IMR-90 (cell line): Measurements from ENCODE around the gene PRELID2. TPM values are rescaled to one million over a fixed set of nuclear protein-coding genes. Genes with fewer than 3 reads are reported as not detected.

ENCODE experiments used
- ATAC-seq: fragments of 200-7000 bp; cut with Tn5 transposase; 2 replicates; pipeline ENCODE4 v1.9.1; 2020; ENCODE audit warnings: low read depth, mild to moderate bottlenecking, moderate library complexity
- BruUV-seq: library from RNA; stranded (reverse); fragments of 400-500 nt; replicated peaks from 2 replicates; lab custom pipeline; 2021; lab: Mats Ljungman, UMichigan
- CTCF ChIA-PET: fragments of 300-600 bp; formaldehyde crosslinking; extraction: SDS; loops from one replicate; lab custom pipeline; 2021; ENCODE audit warnings: antibody characterized with exemption; lab: Yijun Ruan, JAX
- POLR2A ChIA-PET: fragments of 300-600 bp; sonication (Branson Sonifier 250); formaldehyde crosslinking; loops from one replicate; lab custom pipeline; 2022; ENCODE audit warnings: antibody characterized with exemption; ENCODE audit not compliant: unreplicated experiment; lab: Charles Lee
- DNase-seq: peaks from one replicate; pipeline ENCODE4 v3.0.0; 2013
- H2AFZ ChIP-seq: replicated peaks from 2 replicates; pipeline ENCODE3; 2013; ENCODE audit warnings: low read length, mild to moderate bottlenecking; ENCODE audit not compliant: poor library complexity
- H2AK5ac ChIP-seq: 2 replicates; pipeline ENCODE4 v1.6.1; 2013; ENCODE audit warnings: low read depth, low read length, inconsistent platforms
- H2AK9ac ChIP-seq: replicated peaks from 2 replicates; pipeline ENCODE3; 2013; ENCODE audit warnings: mild to moderate bottlenecking, low read depth, low read length, moderate library complexity; ENCODE audit not compliant: poor library complexity
- H2BK120ac ChIP-seq: 2 replicates; pipeline ENCODE4 v1.6.1; 2013; ENCODE audit warnings: low read depth, low read length, inconsistent platforms
- H2BK15ac ChIP-seq: 3 replicates; pipeline ENCODE4 v1.6.1; 2013; ENCODE audit warnings: low read depth, low read length, inconsistent platforms
- H2BK20ac ChIP-seq: 2 replicates; pipeline ENCODE4 v1.6.1; 2013; ENCODE audit warnings: low read depth, mild to moderate bottlenecking, inconsistent platforms, low read length, moderate library complexity
- H2BK5ac ChIP-seq: 2 replicates; pipeline ENCODE4 v1.6.1; 2013; ENCODE audit warnings: mild to moderate bottlenecking, low read depth, low read length, inconsistent platforms; ENCODE audit not compliant: poor library complexity, severe bottlenecking
- H3K14ac ChIP-seq: replicated peaks from 2 replicates; pipeline ENCODE4 v1.6.1; 2013; ENCODE audit warnings: low read depth, low read length, inconsistent platforms
- H3K18ac ChIP-seq: 2 replicates; pipeline ENCODE4 v1.6.1; 2013; ENCODE audit warnings: low read depth, low read length, control low read depth
- H3K23ac ChIP-seq: 2 replicates; pipeline ENCODE4 v1.6.1; 2013; ENCODE audit warnings: low read depth, low read length, inconsistent platforms
- H3K27ac ChIP-seq: 2 replicates; pipeline ENCODE4 v1.5.1; 2013; ENCODE audit warnings: mild to moderate bottlenecking, control low read depth, low read length; ENCODE audit not compliant: insufficient read depth
- H3K27me3 ChIP-seq: 2 replicates; pipeline ENCODE4 v1.6.1; 2013; ENCODE audit warnings: low read length; ENCODE audit not compliant: control insufficient read depth, insufficient read depth
- H3K36me3 ChIP-seq: 2 replicates; pipeline ENCODE4 v1.6.1; 2013; ENCODE audit warnings: low read length, mixed read lengths; ENCODE audit not compliant: control insufficient read depth, insufficient read depth
- H3K4ac ChIP-seq: 2 replicates; pipeline ENCODE4 v1.6.1; 2013; ENCODE audit warnings: low read depth, low read length, inconsistent platforms
- H3K4me1 ChIP-seq: 2 replicates; pipeline ENCODE4 v1.6.1; 2013; ENCODE audit warnings: low read length, mixed read lengths; ENCODE audit not compliant: control insufficient read depth, insufficient read depth
- H3K4me2 ChIP-seq: 2 replicates; pipeline ENCODE4 v1.6.1; 2013; ENCODE audit warnings: low read depth, mild to moderate bottlenecking, control low read depth, low read length, moderate library complexity
- H3K4me3 ChIP-seq: 2 replicates; pipeline ENCODE4 v1.5.1; 2013; ENCODE audit warnings: low read depth, mild to moderate bottlenecking, control low read depth, low read length, moderate library complexity; ENCODE audit not compliant: insufficient read depth
- H3K56ac ChIP-seq: 2 replicates; pipeline ENCODE4 v1.6.1; 2013; ENCODE audit warnings: low read length, inconsistent platforms; ENCODE audit not compliant: insufficient read depth; ENCODE audit errors: extremely low read depth
- H3K79me1 ChIP-seq, 2 experiments: 2 replicates each; pipeline ENCODE4 v1.6.1; 2013; ENCODE audit warnings: low read length in 2 of 2, inconsistent platforms in 1 of 2, low read depth in 1 of 2
- H3K9ac ChIP-seq: 2 replicates; pipeline ENCODE4 v1.6.1; 2013; ENCODE audit warnings: low read depth, low read length, control low read depth
- H3K9me1 ChIP-seq: 2 replicates; pipeline ENCODE4 v1.6.1; 2013; ENCODE audit warnings: low read length, inconsistent platforms; ENCODE audit not compliant: insufficient read depth
- H3K9me3 ChIP-seq: 2 replicates; pipeline ENCODE4 v1.6.1; 2013; ENCODE audit warnings: low read length; ENCODE audit not compliant: control insufficient read depth, insufficient read depth
- H4K20me1 ChIP-seq: 2 replicates; pipeline ENCODE4 v1.6.1; 2013; ENCODE audit warnings: low read length, inconsistent platforms; ENCODE audit not compliant: insufficient read depth
- H4K5ac ChIP-seq: 2 replicates; pipeline ENCODE4 v1.6.1; 2013; ENCODE audit warnings: mild to moderate bottlenecking, low read depth, low read length, control low read depth
- H4K8ac ChIP-seq, 2 experiments: 2 replicates each; pipeline ENCODE4 v1.6.1; 2013; ENCODE audit warnings: low read depth in 2 of 2, low read length in 2 of 2, control low read depth in 1 of 2, inconsistent platforms in 1 of 2
- H4K91ac ChIP-seq: 2 replicates; pipeline ENCODE4 v1.6.1; 2013; ENCODE audit warnings: low read depth, low read length, inconsistent platforms; ENCODE audit not compliant: insufficient read depth
- BHLHE40 ChIP-seq: fragments of 150-350 bp; IDR thresholded peaks from 2 replicates; pipeline ENCODE4 v1.6.1; 2016; ENCODE audit warnings: mild to moderate bottlenecking, low read depth, low read length
- CEBPB ChIP-seq: IDR thresholded peaks from 2 replicates; pipeline ENCODE4 v1.6.1; 2012; ENCODE audit warnings: low read depth, low read length, improper control_type of control experiment
- CHD1 ChIP-seq: IDR thresholded peaks from 2 replicates; pipeline ENCODE4 v1.6.1; 2012; ENCODE audit warnings: low read depth, low read length, improper control_type of control experiment
- FOS ChIP-seq: fragments of 150-350 bp; IDR thresholded peaks from 2 replicates; pipeline ENCODE4 v1.6.1; 2016; ENCODE audit warnings: low read depth, low read length
- MAFK ChIP-seq: IDR thresholded peaks from 2 replicates; pipeline ENCODE4 v1.6.1; 2012; ENCODE audit warnings: low read depth, low read length, improper control_type of control experiment
- MAZ ChIP-seq: IDR thresholded peaks from 2 replicates; pipeline ENCODE4 v1.6.1; 2012; ENCODE audit warnings: low read depth, mild to moderate bottlenecking, low read length, improper control_type of control experiment, moderate library complexity, borderline replicate concordance
- MXI1 ChIP-seq: IDR thresholded peaks from 2 replicates; pipeline ENCODE4 v1.6.1; 2012; ENCODE audit warnings: low read depth, mild to moderate bottlenecking, low read length, moderate library complexity, borderline replicate concordance
- NFE2L2 ChIP-seq: fragments of 150-350 bp; IDR thresholded peaks from 2 replicates; pipeline ENCODE4 v1.6.1; 2016; ENCODE audit warnings: low read depth, mild to moderate bottlenecking, low read length
- RAD21 ChIP-seq: IDR thresholded peaks from 2 replicates; pipeline ENCODE4 v1.6.1; 2012; ENCODE audit warnings: low read length, improper control_type of control experiment
- RCOR1 ChIP-seq: IDR thresholded peaks from 2 replicates; pipeline ENCODE4 v1.6.1; 2012; ENCODE audit warnings: mild to moderate bottlenecking, low read length, improper control_type of control experiment; ENCODE audit not compliant: insufficient replicate concordance
- RFX5 ChIP-seq: IDR thresholded peaks from 2 replicates; pipeline ENCODE4 v1.8.0; 2012; ENCODE audit warnings: low read depth, mild to moderate bottlenecking, low read length, moderate library complexity
- SMC3 ChIP-seq: fragments of 150-350 bp; IDR thresholded peaks from 2 replicates; pipeline ENCODE4 v1.6.1; 2016; ENCODE audit warnings: low read depth, mild to moderate bottlenecking, antibody characterized with exemption, low read length, moderate library complexity
- WGBS, 2 experiments: methylation state at CpG; one replicate each; pipeline versions ENCODE4 v1.1.5 to v1.1.7; 2013; ENCODE audit warnings: missing lambda C conversion rate in 2 of 2; ENCODE audit not compliant: insufficient read length in 1 of 2; ENCODE audit errors: extremely low coverage in 2 of 2; 5-methylcytosine and 5-hydroxymethylcytosine counted together
- dilution Hi-C: fragments of 300-500 bp; cut with HindIII; formaldehyde crosslinking; loops from one replicate; pipeline ENCODE4 v1.14.3; 2018; ENCODE audit warnings: low sequenced_read_pairs; ENCODE audit not compliant: unreplicated experiment
- in situ Hi-C: fragments of 300-500 bp; cut with MboI; formaldehyde crosslinking; loops from 3 replicates; pipeline ENCODE4 v1.14.3; 2019; ENCODE audit warnings: low sequenced_read_pairs, inconsistent platforms, mixed read lengths
- intact Hi-C: fragments of 100-400 bp; cut with micrococcal nuclease; formaldehyde crosslinking; loops from 2 replicates; pipeline ENCODE4 v1.10.0; 2022
- polyA plus RNA-seq, 3 experiments: library from polyadenylated mRNA; depleted of rRNA; stranded (reverse); fragments of >200 nt; gene quantifications; 2 replicates each; pipeline ENCODE4 v1.2.3, GENCODE V29; 2012; ENCODE audit warnings: low replicate concordance in 1 of 3
- total RNA-seq: library from RNA; depleted of rRNA; stranded (reverse); fragments of >200 nt; gene quantifications from 2 replicates; pipeline ENCODE4 v1.2.3, GENCODE V29; 2012
- TF ChIP-seq, protein P1 (sequence below): conservative IDR thresholded peaks from 2 replicates; pipeline ENCODE4 v1.5.1; 2012; ENCODE audit warnings: mild to moderate bottlenecking, low read depth, low read length, improper control_type of control experiment
- TF ChIP-seq, protein P2 (sequence below): fragments of 150-350 bp; IDR thresholded peaks from 2 replicates; pipeline ENCODE4 v1.6.1; 2016; ENCODE audit warnings: low read depth, mild to moderate bottlenecking, low read length, moderate library complexity, borderline replicate concordance

Gene PRELID2
- total and polyA plus RNA-seq, 2 of the 4 experiments (the other 2 are of a cell fraction), result 4.9 to 8.6 TPM

DNA sequence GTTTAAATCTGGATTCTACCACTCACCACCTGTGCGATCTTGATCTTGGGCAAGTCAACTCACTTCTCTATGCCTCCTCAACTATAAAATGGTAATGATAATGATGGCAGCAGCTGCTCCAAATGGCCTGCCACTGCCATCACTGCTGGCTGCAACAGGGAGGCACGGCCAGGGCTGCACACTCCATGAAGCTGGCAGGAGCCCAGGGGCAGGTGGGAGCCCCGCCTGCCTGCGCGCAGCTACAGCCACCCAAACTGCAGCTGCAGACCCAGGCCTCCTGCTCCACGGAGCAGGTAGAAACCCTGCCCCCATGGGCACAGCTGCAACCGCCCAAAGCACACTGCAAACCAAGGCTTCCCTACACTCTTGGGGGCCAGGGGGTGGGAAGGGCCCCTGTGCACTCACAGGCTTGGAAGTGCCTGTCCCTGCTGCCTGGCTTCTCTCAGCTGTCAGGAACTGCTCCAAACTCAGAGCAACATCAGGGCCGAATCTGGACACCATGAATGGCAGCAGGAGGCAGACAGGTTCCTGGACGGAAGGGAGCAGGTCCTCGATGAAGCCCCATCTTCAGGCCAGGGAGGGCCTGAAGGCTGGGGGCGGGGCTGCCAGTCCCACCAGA, 57.6 kb downstream of the PRELID2 start:
- no peak overlapping the region for H2AK9ac ChIP-seq
- no peak overlapping the region for H3K9ac ChIP-seq
- no CpG with 5 or more reads among the region's 11 CpGs for WGBS, 2 experiments
- no peak overlapping the region for H3K27ac ChIP-seq
- no peak overlapping the region for H2AFZ ChIP-seq
- no peak overlapping the region for H2BK5ac ChIP-seq
- no peaks in the 10 kb centered on the region for H3K9me3 ChIP-seq
- in situ Hi-C loops (no loop called here), dilution Hi-C loops (no loop called here), intact Hi-C loops (no loop called here)
- TF ChIP-seq BHLHE40 (no peak), FOS (no peak), RFX5 (no peak), MAZ (no peak), RCOR1 (no peak), SMC3 (no peak), MXI1 (no peak), CEBPB (no peak), CHD1 (no peak), MAFK (no peak), RAD21 (no peak), NFE2L2 (no peak)
- TF ChIP-seq, protein P1, sequence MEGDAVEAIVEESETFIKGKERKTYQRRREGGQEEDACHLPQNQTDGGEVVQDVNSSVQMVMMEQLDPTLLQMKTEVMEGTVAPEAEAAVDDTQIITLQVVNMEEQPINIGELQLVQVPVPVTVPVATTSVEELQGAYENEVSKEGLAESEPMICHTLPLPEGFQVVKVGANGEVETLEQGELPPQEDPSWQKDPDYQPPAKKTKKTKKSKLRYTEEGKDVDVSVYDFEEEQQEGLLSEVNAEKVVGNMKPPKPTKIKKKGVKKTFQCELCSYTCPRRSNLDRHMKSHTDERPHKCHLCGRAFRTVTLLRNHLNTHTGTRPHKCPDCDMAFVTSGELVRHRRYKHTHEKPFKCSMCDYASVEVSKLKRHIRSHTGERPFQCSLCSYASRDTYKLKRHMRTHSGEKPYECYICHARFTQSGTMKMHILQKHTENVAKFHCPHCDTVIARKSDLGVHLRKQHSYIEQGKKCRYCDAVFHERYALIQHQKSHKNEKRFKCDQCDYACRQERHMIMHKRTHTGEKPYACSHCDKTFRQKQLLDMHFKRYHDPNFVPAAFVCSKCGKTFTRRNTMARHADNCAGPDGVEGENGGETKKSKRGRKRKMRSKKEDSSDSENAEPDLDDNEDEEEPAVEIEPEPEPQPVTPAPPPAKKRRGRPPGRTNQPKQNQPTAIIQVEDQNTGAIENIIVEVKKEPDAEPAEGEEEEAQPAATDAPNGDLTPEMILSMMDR, result no peak
- TF ChIP-seq, protein P2, sequence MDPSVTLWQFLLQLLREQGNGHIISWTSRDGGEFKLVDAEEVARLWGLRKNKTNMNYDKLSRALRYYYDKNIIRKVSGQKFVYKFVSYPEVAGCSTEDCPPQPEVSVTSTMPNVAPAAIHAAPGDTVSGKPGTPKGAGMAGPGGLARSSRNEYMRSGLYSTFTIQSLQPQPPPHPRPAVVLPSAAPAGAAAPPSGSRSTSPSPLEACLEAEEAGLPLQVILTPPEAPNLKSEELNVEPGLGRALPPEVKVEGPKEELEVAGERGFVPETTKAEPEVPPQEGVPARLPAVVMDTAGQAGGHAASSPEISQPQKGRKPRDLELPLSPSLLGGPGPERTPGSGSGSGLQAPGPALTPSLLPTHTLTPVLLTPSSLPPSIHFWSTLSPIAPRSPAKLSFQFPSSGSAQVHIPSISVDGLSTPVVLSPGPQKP, result no peak
- H4K8ac ChIP-seq, result no peak overlapping the region
- no peak overlapping the region for H3K4me2 ChIP-seq
- POLR2A ChIA-PET, result no interaction called here
- H2BK15ac ChIP-seq, result no peak overlapping the region
- H3K23ac ChIP-seq, result no peak overlapping the region
- H3K9me1 ChIP-seq, result peaks cover 4% of the 10 kb centered on the region; the same call in 1 of the 2 replicates
- no peak overlapping the region for H2AK5ac ChIP-seq
- H4K5ac ChIP-seq, result no peak overlapping the region
- H3K56ac ChIP-seq, result no peak overlapping the region
- H3K4me1 ChIP-seq, result peaks cover 2% of the 10 kb centered on the region; the same call in 1 of the 2 replicates
- H3K18ac ChIP-seq, result no peak overlapping the region
- no peak overlapping the region for H4K91ac ChIP-seq
- no peak overlapping the region for H3K4ac ChIP-seq
- DNase-seq (no peak), ATAC-seq (no peak)
- no peak overlapping the region for H2BK120ac ChIP-seq
- no peaks in the 10 kb centered on the region for H3K36me3 ChIP-seq
- H3K14ac ChIP-seq, result peak overlapping the region; percentile 22; the same call in 1 of the 2 replicates
- CTCF ChIA-PET, result no interaction called here
- no peaks in the 10 kb centered on the region; a peak in 1 of 4 replicates for H3K79me1 ChIP-seq
- no peaks in the 10 kb centered on the region for H3K27me3 ChIP-seq
- BruUV-seq, result no TSS peak
- no peaks in the 10 kb centered on the region for H4K20me1 ChIP-seq
- H2BK20ac ChIP-seq, result no peak overlapping the region
- no peak overlapping the region for H3K4me3 ChIP-seq
